Endothelial cell of umbilical vein (primary cell): ENCODE measurements around the gene THAP11. TPM values are rescaled to one million over a fixed set of nuclear protein-coding genes. Genes with fewer than 3 reads are reported as not detected.

ENCODE experiments used
- BruUV-seq: library from RNA; stranded (reverse); fragments of 400-500 nt; replicated peaks from 2 replicates; lab custom pipeline; 2021; lab: Mats Ljungman, UMichigan
- CTCF ChIA-PET: fragments of 300-600, 350-600 bp; sonication (Branson Sonifier 250); formaldehyde crosslinking; loops from one replicate; lab custom pipeline; 2021; ENCODE audit warnings: antibody characterized with exemption, inconsistent platforms; lab: Charles Lee
- POLR2A ChIA-PET: fragments of 300-600, 350-600 bp; sonication (Branson Sonifier 250); formaldehyde crosslinking; loops from one replicate; lab custom pipeline; 2021; ENCODE audit warnings: antibody characterized with exemption, inconsistent platforms; lab: Charles Lee
- DNase-seq: peaks from one replicate; pipeline ENCODE4 v3.0.0-alpha.2; 2011; ENCODE audit warnings: low read depth, low spot score
- FAIRE-seq: peaks from 2 replicates; lab custom pipeline; 2011; peaks lifted over from hg19 to GRCh38; lab: Jason Lieb, UNC
- H2AFZ ChIP-seq: 2 replicates; pipeline ENCODE4 v1.6.0; 2012; ENCODE audit warnings: low read depth, low read length, control low read depth, inconsistent platforms
- H3K27ac ChIP-seq: 2 replicates; pipeline ENCODE4 v1.5.1; 2011; ENCODE audit warnings: low read depth, mild to moderate bottlenecking, control low read depth, low read length, moderate library complexity; ENCODE audit not compliant: insufficient read depth
- H3K27me3 ChIP-seq, 2 experiments: 2 replicates each; pipeline versions ENCODE4 v1.6.0 to v1.6.1; 2011; ENCODE audit warnings: low read length in 2 of 2, mixed read lengths in 1 of 2; ENCODE audit not compliant: control insufficient read depth in 2 of 2, insufficient read depth in 2 of 2
- H3K36me3 ChIP-seq, 2 experiments: 2 replicates in 1 of 2; 3 replicates in 1 of 2; pipeline ENCODE4 v1.5.1; 2011; ENCODE audit warnings: low read length in 2 of 2, mild to moderate bottlenecking in 1 of 2, moderate library complexity in 1 of 2; ENCODE audit not compliant: control insufficient read depth in 2 of 2, insufficient read depth in 2 of 2; ENCODE audit errors: extremely low read depth in 1 of 2
- H3K4me1 ChIP-seq: 3 replicates; pipeline ENCODE4 v1.5.1; 2011; ENCODE audit warnings: mild to moderate bottlenecking, low read length; ENCODE audit not compliant: control insufficient read depth, insufficient read depth; ENCODE audit errors: extremely low read depth
- H3K4me2 ChIP-seq: 2 replicates; pipeline ENCODE4 v1.6.1; 2011; ENCODE audit warnings: low read length, control low read depth, mixed read lengths; ENCODE audit not compliant: insufficient read depth
- H3K4me3 ChIP-seq, 3 experiments: fragments of 200-600 bp in 1 of 3; sonication (generic), shearing (Covaris generic) in 1 of 3; replicated peaks in 1 of 3; 2 replicates each; pipeline ENCODE4 v1.5.1; 2011 to 2016; ENCODE audit warnings: control low read depth in 3 of 3, low read length in 3 of 3, mild to moderate bottlenecking in 2 of 3, inconsistent platforms in 1 of 3, low read depth in 1 of 3, moderate library complexity in 1 of 3; ENCODE audit not compliant: insufficient read depth in 1 of 3
- H3K79me2 ChIP-seq: 2 replicates; pipeline ENCODE4 v1.6.0; 2012; ENCODE audit warnings: low read length, inconsistent platforms; ENCODE audit not compliant: control insufficient read depth, insufficient read depth
- H3K9ac ChIP-seq: replicated peaks from 2 replicates; pipeline ENCODE3; 2011; ENCODE audit warnings: low read length, control low read depth; ENCODE audit not compliant: insufficient read depth; ENCODE audit errors: extremely low read depth
- H3K9me1 ChIP-seq: replicated peaks from 3 replicates; pipeline ENCODE4 v1.6.0; 2011; ENCODE audit warnings: mild to moderate bottlenecking, low read length; ENCODE audit not compliant: control insufficient read depth, insufficient read depth; ENCODE audit errors: extremely low read depth
- H3K9me3 ChIP-seq: replicated peaks from 2 replicates; pipeline ENCODE4 v1.5.1; 2012; ENCODE audit warnings: low read length, inconsistent platforms; ENCODE audit not compliant: control insufficient read depth, insufficient read depth
- H4K20me1 ChIP-seq: replicated peaks from 2 replicates; pipeline ENCODE3; 2011; ENCODE audit warnings: mild to moderate bottlenecking, low read length; ENCODE audit not compliant: control insufficient read depth, insufficient read depth; ENCODE audit errors: extremely low read depth
- CTCF ChIP-seq, 2 donors: IDR thresholded peaks; 1 replicate in 1 of 2; 2 replicates in 1 of 2; pipeline ENCODE4 v1.5.1; 2011; ENCODE audit warnings: low read length in 2 of 2, mild to moderate bottlenecking in 2 of 2, moderate library complexity in 2 of 2, control low read depth in 1 of 2, inconsistent platforms in 1 of 2, low read depth in 1 of 2; ENCODE audit not compliant: insufficient read depth in 1 of 2; ENCODE audit errors: extremely low read depth in 1 of 2
- EZH2 ChIP-seq: IDR thresholded peaks from 2 replicates; pipeline ENCODE4 v1.6.1; 2012; ENCODE audit warnings: borderline replicate concordance, low read depth, mild to moderate bottlenecking, moderate library complexity, low read length, inconsistent platforms; ENCODE audit not compliant: severe bottlenecking
- JUN ChIP-seq: IDR thresholded peaks from 2 replicates; pipeline ENCODE4 v1.6.1; 2011; ENCODE audit warnings: borderline replicate concordance, low read depth; ENCODE audit not compliant: insufficient read length, insufficient read depth
- MYC ChIP-seq: IDR thresholded peaks from one replicate; pipeline ENCODE4 v1.6.1; 2011; ENCODE audit warnings: mild to moderate bottlenecking, low read depth, low read length
- POLR2A ChIP-seq: IDR thresholded peaks from 2 replicates; pipeline ENCODE4 v1.6.1; 2012; ENCODE audit warnings: low read depth, mild to moderate bottlenecking, control low read depth, low read length
- POLR2AphosphoS5 ChIP-seq: IDR thresholded peaks from 2 replicates; pipeline ENCODE4 v1.6.1; 2012; ENCODE audit warnings: low read depth, mild to moderate bottlenecking, control low read depth, low read length, moderate library complexity; ENCODE audit not compliant: insufficient read depth
- dilution Hi-C: fragments of 300-500 bp; cut with MboI; formaldehyde crosslinking; loops from one replicate; pipeline ENCODE4 v1.15.0; 2019; ENCODE audit warnings: low sequenced_read_pairs; ENCODE audit not compliant: extremely low pct_ligation_motif_present
- intact Hi-C: fragments of 100-400 bp; cut with micrococcal nuclease; formaldehyde crosslinking; loops from one replicate; pipeline ENCODE4 v1.10.0; 2022
- polyA plus RNA-seq, 4 experiments: library from polyadenylated mRNA; depleted of rRNA in 3 of 4; stranded (reverse) in 3 of 4; unstranded in 1 of 4; fragments of >200 nt; gene quantifications; 2 replicates each; pipeline versions ENCODE4 v1.2.1 to v1.2.3, GENCODE V29; 2011 to 2012; ENCODE audit warnings: missing spikeins in 1 of 4
- small RNA-seq: library from RNA; depleted of rRNA; stranded (forward); fragments of <200 nt; gene quantifications from one replicate; pipeline ENCODE3, GENCODE V24; 2012; ENCODE audit warnings: low replicate concordance, low read depth; ENCODE audit not compliant: insufficient read depth, insufficient read length
- total RNA-seq: library from RNA; stranded (reverse); gene quantifications from 2 replicates; pipeline ENCODE4 v1.2.3, GENCODE V29; 2021

THAP11 gene
- total and polyA plus RNA-seq, 2 donors (not counting 3 experiments of a cell fraction or from before 2014, with no cell fraction given), result 24.0 to 25.9 TPM

GRCh38 chr16:67892899-67893742 is 51.0 kb downstream of the THAP11 start, which contains the start of gene PSKH1:
Gene PSKH1, plus strand, starts transcription at chr16:67893254. Its CDS starts 15,496 bp downstream, at chr16:67908750.
- Histone ChIP-seq H3K79me2 (peaks cover 23% of the 10 kb centered on the region), H3K27ac (peak within 1 kb of the TSS; percentile 76), H2AFZ (peak within 1 kb of the TSS; percentile 66), H3K4me2 (peak within 1 kb of the TSS; percentile 92), H3K36me3 (no peaks in the 10 kb centered on the region), H3K9ac (peak within 1 kb of the TSS; percentile 93), H3K4me1 (peaks cover 21% of the 10 kb centered on the region), H3K4me3 (peak within 1 kb of the TSS; percentile 10 to 73 (median 73)), H3K27me3 (no peaks in the 10 kb centered on the region), H4K20me1 (no peaks in the 10 kb centered on the region), H3K9me3 (no peaks in the 10 kb centered on the region), H3K9me1 (no peaks in the 10 kb centered on the region)
- dilution Hi-C loops, result no loop called here
- TF ChIP-seq MYC (no peak), CTCF (IDR thresholded peaks at IDR 0.05; ENCODE audit: extremely low read depth in 1 of 2, insufficient read depth in 1 of 2, low read depth in 1 of 2, low read length in 2 of 2) (no peak), EZH2 (no peak), JUN (no peak), POLR2A (peak; percentile 59), POLR2AphosphoS5 (peak; percentile 78)
- DNase-seq, result peak; percentile 97
- BruUV-seq, result no TSS peak
- ChIA-PET POLR2A (interaction anchor here (0.6 to 1.2 kb wide), 2 partner anchors 11 to 31 kb away, joined by 3 to 4 read pairs; no protein-coding TSS in a partner anchor), CTCF (interaction anchor here (0.9 to 2.6 kb wide), 7 partner anchors 10 to 221 kb away, joined by 3 to 17 read pairs (median 4); partner anchors contain the start of gene NRN1L)
- intact Hi-C loops, result loop anchor here (1.0 to 2.0 kb wide), 3 partner anchors 9 to 344 kb away; partner anchors contain the start of genes CENPT, ESRP2 and NUTF2
- peak; percentile 98 for FAIRE-seq

Small RNAs within 50 kb of the gene (small RNA-seq; reads per million reads assigned to genes)
- gene AC040162.2 (not detected), gene NRN1L (not detected)

Other genes starting within 250 kb of the THAP11 start
- gene CARMIL2, start 197.2 kb upstream of the THAP11 start, total RNA-seq, result 2.2 and 2.7 TPM in 2 replicates
- gene CARMIL2, start 197.2 kb upstream of the THAP11 start, polyA plus RNA-seq, result 0.65 and 0.95 TPM in 2 replicates
- gene ACD, start 182.1 kb upstream of the THAP11 start, total RNA-seq, result 24.4 and 26.9 TPM in 2 replicates
- gene ACD, start 182.1 kb upstream of the THAP11 start, polyA plus RNA-seq, result 36.0 and 45.1 TPM in 2 replicates
- gene PARD6A, start 181.4 kb upstream of the THAP11 start, total RNA-seq, result 1.3 and 1.7 TPM in 2 replicates
- gene PARD6A, start 181.4 kb upstream of the THAP11 start, polyA plus RNA-seq, result 2.9 and 4.3 TPM in 2 replicates
- gene ENKD1, start 175.6 kb upstream of the THAP11 start, total RNA-seq, result 17.3 and 17.5 TPM in 2 replicates
- gene ENKD1, start 175.6 kb upstream of the THAP11 start, polyA plus RNA-seq, result 16.7 and 21.9 TPM in 2 replicates
- 0.62 and 1.2 TPM in 2 replicates for gene C16orf86, start 175.5 kb upstream of the THAP11 start, total RNA-seq
- gene C16orf86, start 175.5 kb upstream of the THAP11 start, polyA plus RNA-seq, result 0.80 and 0.98 TPM in 2 replicates
- gene GFOD2, start 123.0 kb upstream of the THAP11 start, total RNA-seq, result 43.7 and 47.5 TPM in 2 replicates
- gene GFOD2, start 123.0 kb upstream of the THAP11 start, polyA plus RNA-seq, result 36.7 and 38.1 TPM in 2 replicates
- gene RANBP10, start 35.8 kb upstream of the THAP11 start, total RNA-seq, result 20.6 and 25.6 TPM in 2 replicates
- 28.3 and 28.8 TPM in 2 replicates for gene RANBP10, start 35.8 kb upstream of the THAP11 start, polyA plus RNA-seq
- gene TSNAXIP1, start 35.4 kb upstream of the THAP11 start, total RNA-seq, result 0.95 and 1.0 TPM in 2 replicates
- 1.0 and 1.2 TPM in 2 replicates for gene TSNAXIP1, start 35.4 kb upstream of the THAP11 start, polyA plus RNA-seq
- gene NUTF2, start 4.6 kb downstream of the THAP11 start, total RNA-seq, result 199 and 208 TPM in 2 replicates
- gene NUTF2, start 4.6 kb downstream of the THAP11 start, polyA plus RNA-seq, result 273 and 425 TPM in 2 replicates
- 57.5 and 60.3 TPM in 2 replicates for gene CENPT, start 5.4 kb downstream of the THAP11 start, total RNA-seq
- 61.3 and 70.3 TPM in 2 replicates for gene CENPT, start 5.4 kb downstream of the THAP11 start, polyA plus RNA-seq
- 68.0 and 81.2 TPM in 2 replicates for gene EDC4, start 30.7 kb downstream of the THAP11 start, total RNA-seq
- gene EDC4, start 30.7 kb downstream of the THAP11 start, polyA plus RNA-seq, result 57.5 and 71.6 TPM in 2 replicates
- not detected in 2 replicates for gene NRN1L, start 42.6 kb downstream of the THAP11 start, total RNA-seq
- 0.37 and 1.0 TPM in 2 replicates for gene NRN1L, start 42.6 kb downstream of the THAP11 start, polyA plus RNA-seq
- gene PSKH1, start 50.9 kb downstream of the THAP11 start, total RNA-seq, result 25.9 and 27.0 TPM in 2 replicates
- gene PSKH1, start 50.9 kb downstream of the THAP11 start, polyA plus RNA-seq, result 42.6 and 48.8 TPM in 2 replicates
- 1.0 and 1.8 TPM in 2 replicates for gene CTRL, start 89.5 kb downstream of the THAP11 start, total RNA-seq
- gene CTRL, start 89.5 kb downstream of the THAP11 start, polyA plus RNA-seq, result 1.1 TPM in 2 replicates
- 32.7 and 40.8 TPM in 2 replicates for gene PSMB10, start 94.5 kb downstream of the THAP11 start, total RNA-seq
- 54.7 and 80.3 TPM in 2 replicates for gene PSMB10, start 94.5 kb downstream of the THAP11 start, polyA plus RNA-seq
- 44.9 and 46.1 TPM in 2 replicates for gene LCAT, start 101.8 kb downstream of the THAP11 start, total RNA-seq
- gene LCAT, start 101.8 kb downstream of the THAP11 start, polyA plus RNA-seq, result 22.6 and 32.5 TPM in 2 replicates
- 99.0 and 114 TPM in 2 replicates for gene SLC12A4, start 126.3 kb downstream of the THAP11 start, total RNA-seq
- gene SLC12A4, start 126.3 kb downstream of the THAP11 start, polyA plus RNA-seq, result 110 and 124 TPM in 2 replicates
- not detected in 2 replicates for gene DPEP3, start 138.2 kb downstream of the THAP11 start, total RNA-seq
- gene DPEP3, start 138.2 kb downstream of the THAP11 start, polyA plus RNA-seq, result 0.03 and 0.06 TPM in 2 replicates
- gene DPEP2, start 157.2 kb downstream of the THAP11 start, total RNA-seq, result 0.18 and 0.27 TPM in 2 replicates
- gene DPEP2, start 157.2 kb downstream of the THAP11 start, polyA plus RNA-seq, result 1.7 and 1.8 TPM in 2 replicates
- not detected in 2 replicates for gene DPEP2NB, start 173.6 kb downstream of the THAP11 start, total RNA-seq
- not detected in 2 replicates for gene DPEP2NB, start 173.6 kb downstream of the THAP11 start, polyA plus RNA-seq
- gene DDX28, start 180.9 kb downstream of the THAP11 start, total RNA-seq, result 7.9 and 8.4 TPM in 2 replicates
- 12.5 and 14.9 TPM in 2 replicates for gene DDX28, start 180.9 kb downstream of the THAP11 start, polyA plus RNA-seq
- 20.3 and 21.7 TPM in 2 replicates for gene DUS2, start 181.0 kb downstream of the THAP11 start, total RNA-seq
- 14.7 and 16.4 TPM in 2 replicates for gene DUS2, start 181.0 kb downstream of the THAP11 start, polyA plus RNA-seq
- 30.5 and 33.1 TPM in 2 replicates for gene NFATC3, start 243.1 kb downstream of the THAP11 start, total RNA-seq
- 15.6 and 15.8 TPM in 2 replicates for gene NFATC3, start 243.1 kb downstream of the THAP11 start, polyA plus RNA-seq